CD14-positive monocyte (primary cell): ENCODE data around the gene LRCH4. TPM values are rescaled to one million over a fixed set of nuclear protein-coding genes. Genes with fewer than 3 reads are reported as not detected.

Experiments used
- DNase-seq, 3 donors: peaks; one replicate each; pipeline ENCODE4 v3.0.0-alpha.2; 2011 to 2022
- H2AFZ ChIP-seq: 2 replicates; pipeline ENCODE4 v1.6.0; 2012; ENCODE audit warnings: mild to moderate bottlenecking, low read depth, low read length, inconsistent platforms; ENCODE audit not compliant: insufficient read depth, poor library complexity, severe bottlenecking
- H3K27ac ChIP-seq, 2 donors: 1 replicate in 1 of 2; 2 replicates in 1 of 2; pipeline ENCODE4 v1.5.1; 2012 to 2013; ENCODE audit warnings: low read length in 2 of 2, control low read depth in 1 of 2, inconsistent platforms in 1 of 2, low read depth in 1 of 2, mild to moderate bottlenecking in 1 of 2
- H3K27me3 ChIP-seq, 2 donors: one replicate each; pipeline versions ENCODE4 v1.6.0 to v1.6.1; 2011 to 2013; ENCODE audit warnings: low read length in 2 of 2; ENCODE audit not compliant: control insufficient read depth in 2 of 2, insufficient read depth in 2 of 2
- H3K36me3 ChIP-seq, 2 donors: replicated peaks in 1 of 2; 1 replicate in 1 of 2; 2 replicates in 1 of 2; pipeline versions ENCODE4 v1.5.1 to v1.6.1; 2012 to 2013; ENCODE audit warnings: low read length in 2 of 2, control low read depth in 1 of 2, inconsistent platforms in 1 of 2, mild to moderate bottlenecking in 1 of 2; ENCODE audit not compliant: insufficient read depth in 2 of 2, control insufficient read depth in 1 of 2
- H3K4me1 ChIP-seq, 2 donors: 1 replicate in 1 of 2; 2 replicates in 1 of 2; pipeline versions ENCODE4 v1.5.1 to v1.6.1; 2012 to 2013; ENCODE audit warnings: low read length in 2 of 2, control low read depth in 1 of 2, inconsistent platforms in 1 of 2, mild to moderate bottlenecking in 1 of 2, moderate library complexity in 1 of 2; ENCODE audit not compliant: insufficient read depth in 2 of 2, control insufficient read depth in 1 of 2
- H3K4me2 ChIP-seq: replicated peaks from 2 replicates; pipeline ENCODE3; 2012; ENCODE audit warnings: low read length, moderate library complexity, mild to moderate bottlenecking; ENCODE audit not compliant: poor library complexity, severe bottlenecking; ENCODE audit errors: extremely low read depth
- H3K4me3 ChIP-seq, 3 experiments: fragments of 200-600 bp in 1 of 3; sonication (generic) in 1 of 3; replicated peaks in 1 of 3; 1 replicate in 2 of 3; 2 replicates in 1 of 3; pipeline ENCODE4 v1.5.1; 2011 to 2013; ENCODE audit warnings: low read length in 3 of 3, mild to moderate bottlenecking in 3 of 3, control low read depth in 2 of 3, low read depth in 2 of 3, inconsistent platforms in 1 of 3, moderate library complexity in 1 of 3
- H3K79me2 ChIP-seq: 2 replicates; pipeline ENCODE4 v1.6.0; 2012; ENCODE audit warnings: mild to moderate bottlenecking, control low read depth, inconsistent platforms, low read length, moderate library complexity; ENCODE audit not compliant: insufficient read depth
- H3K9ac ChIP-seq: 2 replicates; pipeline ENCODE4 v1.6.0; 2017; ENCODE audit warnings: low read length, mild to moderate bottlenecking; ENCODE audit not compliant: insufficient read depth, poor library complexity, severe bottlenecking
- H3K9me3 ChIP-seq, 2 donors: replicated peaks in 1 of 2; 1 replicate in 1 of 2; 2 replicates in 1 of 2; pipeline versions ENCODE4 v1.5.1 to v1.6.1; 2012 to 2013; ENCODE audit warnings: low read length in 2 of 2, control low read depth in 1 of 2; ENCODE audit not compliant: control insufficient read depth in 1 of 2, insufficient read depth in 1 of 2
- H4K20me1 ChIP-seq: 2 replicates; pipeline ENCODE4 v1.6.0; 2012; ENCODE audit warnings: mild to moderate bottlenecking, low read length, control low read depth, moderate library complexity; ENCODE audit not compliant: insufficient read depth
- H3K27ac Mint-ChIP-seq, 7 donors: one replicate each; pipeline ENCODE4 v1.8.0; 2020; ENCODE audit warnings: mild to moderate bottlenecking in 7 of 7, mixed read lengths in 7 of 7, moderate library complexity in 6 of 7, inconsistent platforms in 2 of 7
- H3K27me3 Mint-ChIP-seq, 3 donors: one replicate each; pipeline ENCODE4 v1.8.0; 2021 to 2022; ENCODE audit warnings: low read depth in 3 of 3, mild to moderate bottlenecking in 3 of 3, mixed read lengths in 3 of 3, moderate library complexity in 3 of 3, inconsistent platforms in 1 of 3
- H3K36me3 Mint-ChIP-seq, 2 donors: one replicate each; pipeline ENCODE4 v1.8.0; 2020; ENCODE audit warnings: mixed read lengths in 2 of 2, inconsistent platforms in 1 of 2, mild to moderate bottlenecking in 1 of 2
- H3K4me1 Mint-ChIP-seq: one replicate; pipeline ENCODE4 v1.8.0; 2020; ENCODE audit warnings: mild to moderate bottlenecking, mixed read lengths
- H3K4me3 Mint-ChIP-seq, 2 donors: one replicate each; pipeline ENCODE4 v1.8.0; 2020; ENCODE audit warnings: mild to moderate bottlenecking in 2 of 2, mixed read lengths in 2 of 2, moderate library complexity in 1 of 2
- H3K9me3 Mint-ChIP-seq, 7 donors: one replicate each; pipeline ENCODE4 v1.8.0; 2020 to 2022; ENCODE audit warnings: mixed read lengths in 7 of 7, mild to moderate bottlenecking in 6 of 7, moderate library complexity in 6 of 7, inconsistent platforms in 2 of 7
- WGBS: methylation state at CpG from one replicate; pipeline ENCODE4 v1.1.5; 2013; ENCODE audit warnings: missing lambda C conversion rate; ENCODE audit not compliant: insufficient coverage; 5-methylcytosine and 5-hydroxymethylcytosine counted together
- intact Hi-C, 2 donors: fragments of 100-400 bp; cut with micrococcal nuclease; formaldehyde crosslinking; loops; one replicate each; pipeline versions ENCODE4 v1.15.0 to v1.15.1; 2023
- polyA plus RNA-seq, 3 donors: library from polyadenylated mRNA; depleted of rRNA in 1 of 3; unstranded in 2 of 3; stranded (reverse) in 1 of 3; fragments of 300-500 nt in 2 of 3; fragments of >200 nt in 1 of 3; fragmentation: Illumina TruSeq in 2 of 3; gene quantifications; 1 replicate in 2 of 3; 2 replicates in 1 of 3; pipeline ENCODE4 v1.2.3, GENCODE V29; 2012 to 2021
- TF ChIP-seq, protein P1 (sequence below): fragments of 200-600 bp; IDR thresholded peaks from one replicate; pipeline ENCODE4 v1.8.0; 2022; ENCODE audit warnings: antibody characterized with exemption, mild to moderate bottlenecking

Gene LRCH4
- polyA plus RNA-seq, 3 donors: 132 to 286 (median 134) TPM

DNA sequence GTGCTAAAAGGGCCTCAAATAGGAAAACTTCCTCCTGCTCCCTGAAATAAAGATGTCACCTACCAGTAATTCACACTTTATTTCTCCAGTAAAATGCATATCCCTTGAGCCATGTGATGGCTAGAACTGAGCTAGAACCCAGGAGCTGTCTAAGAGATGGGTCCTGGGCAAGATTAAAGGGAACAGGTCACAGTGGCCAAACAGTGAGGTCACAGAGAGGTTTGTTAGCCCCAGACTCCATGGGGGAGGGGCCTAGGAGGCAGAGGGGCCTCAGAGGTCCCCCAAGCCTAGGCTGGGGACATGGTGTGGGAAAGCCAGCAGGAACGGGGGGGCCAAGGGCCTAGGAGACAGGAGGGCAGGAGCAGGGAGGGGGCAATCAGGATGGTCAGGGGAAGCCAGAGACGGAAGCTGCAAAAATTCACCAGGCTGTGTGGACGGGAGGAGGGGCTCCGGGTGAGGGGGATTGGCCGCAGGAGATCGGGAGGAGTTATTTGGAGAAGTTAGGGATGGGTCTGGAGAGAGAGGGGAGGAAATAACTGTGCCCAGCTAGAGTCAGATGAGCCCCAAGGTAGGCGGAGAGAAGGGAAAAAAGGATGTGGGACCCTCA lies 3.5 kb upstream of the LRCH4 start:
- H3K27ac Mint-ChIP-seq: no peak overlapping the region
- Histone ChIP-seq H3K27me3 (peaks cover 0 to 14% of the 10 kb centered on the region in 2 donors), H3K4me1 (peaks cover 20 to 23% of the 10 kb centered on the region in 2 donors), H2AFZ (no peak overlapping the region), H3K4me3 (no peak overlapping the region), H3K4me2 (no peak overlapping the region), H3K36me3 (no peaks in the 10 kb centered on the region), H3K27ac (no peak overlapping the region), H3K9ac (no peak overlapping the region), H4K20me1 (peaks cover 14% of the 10 kb centered on the region), H3K79me2 (peaks cover 16% of the 10 kb centered on the region), H3K9me3 (no peaks in the 10 kb centered on the region)
- no peak for DNase-seq
- peaks cover 11 to 25% (median 20%) of the 10 kb centered on the region in 3 donors for H3K27me3 Mint-ChIP-seq
- no peak overlapping the region for H3K4me3 Mint-ChIP-seq
- peaks cover 0 to 3% (median 0%) of the 10 kb centered on the region in 7 donors for H3K9me3 Mint-ChIP-seq
- H3K4me1 Mint-ChIP-seq: peaks cover 25% of the 10 kb centered on the region
- intact Hi-C loops: loop anchor here in 1 of 2 donors (5.0 to 10.0 kb wide), 2 partner anchors 52 to 655 kb away; partner anchors contain the start of genes AGFG2 and FIS1
- WGBS: 63% methylated on average over 7 of the region's 7 CpGs
- TF ChIP-seq, protein P1, sequence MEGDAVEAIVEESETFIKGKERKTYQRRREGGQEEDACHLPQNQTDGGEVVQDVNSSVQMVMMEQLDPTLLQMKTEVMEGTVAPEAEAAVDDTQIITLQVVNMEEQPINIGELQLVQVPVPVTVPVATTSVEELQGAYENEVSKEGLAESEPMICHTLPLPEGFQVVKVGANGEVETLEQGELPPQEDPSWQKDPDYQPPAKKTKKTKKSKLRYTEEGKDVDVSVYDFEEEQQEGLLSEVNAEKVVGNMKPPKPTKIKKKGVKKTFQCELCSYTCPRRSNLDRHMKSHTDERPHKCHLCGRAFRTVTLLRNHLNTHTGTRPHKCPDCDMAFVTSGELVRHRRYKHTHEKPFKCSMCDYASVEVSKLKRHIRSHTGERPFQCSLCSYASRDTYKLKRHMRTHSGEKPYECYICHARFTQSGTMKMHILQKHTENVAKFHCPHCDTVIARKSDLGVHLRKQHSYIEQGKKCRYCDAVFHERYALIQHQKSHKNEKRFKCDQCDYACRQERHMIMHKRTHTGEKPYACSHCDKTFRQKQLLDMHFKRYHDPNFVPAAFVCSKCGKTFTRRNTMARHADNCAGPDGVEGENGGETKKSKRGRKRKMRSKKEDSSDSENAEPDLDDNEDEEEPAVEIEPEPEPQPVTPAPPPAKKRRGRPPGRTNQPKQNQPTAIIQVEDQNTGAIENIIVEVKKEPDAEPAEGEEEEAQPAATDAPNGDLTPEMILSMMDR: no peak
- peaks cover 3 to 5% of the 10 kb centered on the region in 2 donors for H3K36me3 Mint-ChIP-seq

DNA sequence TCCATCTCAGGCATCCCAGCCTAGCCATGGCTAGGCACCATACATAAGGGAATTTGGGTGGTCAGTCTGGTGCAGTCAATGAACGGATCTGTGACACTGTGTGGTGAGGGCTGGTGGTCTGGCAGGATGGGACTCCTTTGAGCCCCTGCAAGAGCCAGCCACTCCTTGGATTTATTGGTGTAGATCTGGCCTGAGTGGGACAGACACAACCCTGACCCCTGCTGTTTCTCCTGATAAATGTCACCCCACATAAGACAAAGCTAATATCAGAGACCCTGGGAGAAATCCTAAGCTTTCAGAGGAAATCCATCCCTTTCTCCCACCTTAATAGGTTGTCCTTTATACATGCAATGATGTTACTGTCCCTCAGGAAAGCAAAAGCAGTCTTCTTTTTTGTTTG lies 2.5 kb upstream of the LRCH4 start:
- WGBS: 40% methylated on average over 1 of the region's 1 CpG
- Histone ChIP-seq H3K27ac (no peak overlapping the region), H3K4me1 (peaks cover 24 to 32% of the 10 kb centered on the region in 2 donors), H2AFZ (no peak overlapping the region), H3K27me3 (peaks cover 0 to 14% of the 10 kb centered on the region in 2 donors), H3K9me3 (no peaks in the 10 kb centered on the region), H4K20me1 (peaks cover 19% of the 10 kb centered on the region), H3K4me3 (no peak overlapping the region), H3K4me2 (no peak overlapping the region), H3K36me3 (no peaks in the 10 kb centered on the region), H3K79me2 (peaks cover 18% of the 10 kb centered on the region), H3K9ac (no peak overlapping the region)
- TF ChIP-seq, protein P1: peak; percentile 56
- peak in 2 of 3 donors; percentile 37 to 43 for DNase-seq
- Mint-ChIP-seq H3K27me3 (peaks cover 11 to 25% (median 20%) of the 10 kb centered on the region in 3 donors), H3K9me3 (peaks cover 0 to 3% (median 0%) of the 10 kb centered on the region in 7 donors), H3K36me3 (peaks cover 3 to 5% of the 10 kb centered on the region in 2 donors), H3K4me3 (no peak overlapping the region), H3K4me1 (peaks cover 33% of the 10 kb centered on the region), H3K27ac (no peak overlapping the region)
- intact Hi-C loops: loop anchor here in 1 of 2 donors (5.0 to 10.0 kb wide), 2 partner anchors 51 to 656 kb away; partner anchors contain the start of genes AGFG2 and FIS1
